Stomach (tissue), 4 donors: Measurements from ENCODE around the gene C1QL1.

Experiments used
- EP300 ChIP-seq: sonication (generic); formaldehyde crosslinking; IDR thresholded peaks from one replicate; pipeline ENCODE4 v1.6.1; 2017; ENCODE audit warnings: antibody characterized with exemption
- TF ChIP-seq, protein P1 (sequence below), 7 experiments: fragments of 450-650 bp in 4 of 7; fragments of 200-600 bp in 3 of 7; sonication (generic) in 3 of 7; IDR thresholded peaks; one replicate each; pipeline ENCODE4 v1.5.1; 2016 to 2019; ENCODE audit warnings: antibody characterized with exemption in 7 of 7, control low read depth in 2 of 7, mild to moderate bottlenecking in 1 of 7

DNA sequence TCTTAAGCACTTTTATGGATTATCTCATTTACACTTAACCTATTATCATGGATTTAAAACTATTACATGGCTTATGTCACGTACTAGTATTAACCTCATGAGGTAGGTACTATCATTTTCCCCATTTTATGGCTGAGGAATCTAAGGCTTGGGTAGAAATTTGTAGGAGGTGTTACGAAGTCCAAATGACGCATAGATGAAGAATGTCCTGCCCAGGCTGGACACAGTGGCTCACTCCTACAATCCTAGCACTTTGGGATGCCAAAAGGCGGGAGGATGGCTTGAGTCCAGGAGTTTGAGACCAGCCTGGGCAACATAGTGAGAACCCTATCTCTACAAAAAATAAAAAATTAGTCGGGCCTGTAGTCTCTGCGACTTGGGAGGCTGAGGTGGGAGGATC is 4.8 kb upstream of the C1QL1 start:
- TF ChIP-seq, protein P1, sequence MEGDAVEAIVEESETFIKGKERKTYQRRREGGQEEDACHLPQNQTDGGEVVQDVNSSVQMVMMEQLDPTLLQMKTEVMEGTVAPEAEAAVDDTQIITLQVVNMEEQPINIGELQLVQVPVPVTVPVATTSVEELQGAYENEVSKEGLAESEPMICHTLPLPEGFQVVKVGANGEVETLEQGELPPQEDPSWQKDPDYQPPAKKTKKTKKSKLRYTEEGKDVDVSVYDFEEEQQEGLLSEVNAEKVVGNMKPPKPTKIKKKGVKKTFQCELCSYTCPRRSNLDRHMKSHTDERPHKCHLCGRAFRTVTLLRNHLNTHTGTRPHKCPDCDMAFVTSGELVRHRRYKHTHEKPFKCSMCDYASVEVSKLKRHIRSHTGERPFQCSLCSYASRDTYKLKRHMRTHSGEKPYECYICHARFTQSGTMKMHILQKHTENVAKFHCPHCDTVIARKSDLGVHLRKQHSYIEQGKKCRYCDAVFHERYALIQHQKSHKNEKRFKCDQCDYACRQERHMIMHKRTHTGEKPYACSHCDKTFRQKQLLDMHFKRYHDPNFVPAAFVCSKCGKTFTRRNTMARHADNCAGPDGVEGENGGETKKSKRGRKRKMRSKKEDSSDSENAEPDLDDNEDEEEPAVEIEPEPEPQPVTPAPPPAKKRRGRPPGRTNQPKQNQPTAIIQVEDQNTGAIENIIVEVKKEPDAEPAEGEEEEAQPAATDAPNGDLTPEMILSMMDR (IDR thresholded peaks at IDR 0.05): no peak
- no peak for TF ChIP-seq EP300
